HL-60 (cell line): Measurements from ENCODE around the gene PPBP.

Source experiments
- DNase-seq, 2 experiments: peaks; one replicate each; pipeline ENCODE4 v3.0.0-alpha.2; 2010 to 2020; ENCODE audit warnings: low read depth in 1 of 2, low spot score in 1 of 2
- H3K27ac ChIP-seq: fragments of 250-450 bp; sonication (Bioruptor Pico); replicated peaks from 2 replicates; pipeline ENCODE4 v1.5.1; 2020; ENCODE audit warnings: mild to moderate bottlenecking, moderate library complexity
- H3K27me3 ChIP-seq: fragments of 250-450 bp; sonication (Bioruptor Pico); 2 replicates; pipeline ENCODE4 v1.5.1; 2021; ENCODE audit warnings: mild to moderate bottlenecking, moderate library complexity; ENCODE audit not compliant: insufficient read depth, poor library complexity, severe bottlenecking
- H3K4me3 ChIP-seq: replicated peaks from 2 replicates; pipeline ENCODE4 v1.5.1; 2011; ENCODE audit warnings: mild to moderate bottlenecking, control low read depth, low read length; ENCODE audit not compliant: insufficient read depth
- CTCF ChIP-seq: IDR thresholded peaks from one replicate; pipeline ENCODE4 v1.5.1; 2011; ENCODE audit warnings: low read length, control low read depth, inconsistent platforms; ENCODE audit not compliant: insufficient read depth
- GABPA ChIP-seq: IDR thresholded peaks from 2 replicates; pipeline ENCODE4 v1.6.1; 2012; ENCODE audit warnings: low read depth
- POLR2AphosphoS5 ChIP-seq: IDR thresholded peaks from 2 replicates; pipeline ENCODE4 v1.6.1; 2012; ENCODE audit warnings: low read depth
- REST ChIP-seq: IDR thresholded peaks from 2 replicates; pipeline ENCODE4 v1.6.1; 2012; ENCODE audit warnings: low read depth; ENCODE audit not compliant: insufficient replicate concordance
- SPI1 ChIP-seq: IDR thresholded peaks from 2 replicates; pipeline ENCODE4 v1.6.1; 2012; ENCODE audit warnings: low read depth, mild to moderate bottlenecking, borderline replicate concordance

PPBP gene

GRCh38 chr4:73978886-73979285 lies 9.1 kb downstream of the PPBP start:
- TF ChIP-seq REST (no peak), POLR2AphosphoS5 (no peak), GABPA (no peak), SPI1 (no peak), CTCF (no peak)
- Histone ChIP-seq H3K27ac (no peak overlapping the region), H3K27me3 (no peaks in the 10 kb centered on the region), H3K4me3 (no peak overlapping the region)
- DNase-seq, result no peak

GRCh38 chr4:73976716-73977115 lies 11.3 kb downstream of the PPBP start:
- no peak for TF ChIP-seq POLR2AphosphoS5
- TF ChIP-seq REST, result no peak
- TF ChIP-seq SPI1, result no peak
- no peak for TF ChIP-seq GABPA
- TF ChIP-seq CTCF, result no peak
- no peak overlapping the region for H3K27ac ChIP-seq
- no peaks in the 10 kb centered on the region for H3K27me3 ChIP-seq
- H3K4me3 ChIP-seq, result no peak overlapping the region
- no peak for DNase-seq

- H3K27ac ChIP-seq, result no peak overlapping the region
- TF ChIP-seq GABPA (no peak), POLR2AphosphoS5 (no peak), CTCF (no peak), SPI1 (no peak), REST (no peak)
- no peak overlapping the region for H3K4me3 ChIP-seq
- DNase-seq, result no peak
- no peaks in the 10 kb centered on the region for H3K27me3 ChIP-seq
Observed at GRCh38 chr4:73976217-73976616, 11.8 kb downstream of the PPBP start.
